T1000 (cell line): ENCODE results near the gene SASH3.
"Not testable (repeated sequence)": the region's sequence is repeated elsewhere in the genome, so short reads cannot be mapped to it uniquely, and the experiment has no call there.

Source experiments
- DNase-seq: peaks from one replicate; lab custom pipeline; 2025; ENCODE audit warnings: mixed read lengths; lab: John Stamatoyannopoulos, UW

SASH3 gene

GRCh38 chrX:129779747-129780146 lies at the start of gene SASH3:
TSS of gene SASH3 (plus strand) at chrX:129779949. CDS start at chrX:129780098, 149 bp downstream.
- DNase-seq, result no peak

GRCh38 chrX:129731228-129731627 lies 48.5 kb upstream of the SASH3 start:
- DNase-seq, result no peak

GRCh38 chrX:129732857-129733256 lies 46.9 kb upstream of the SASH3 start:
- no peak for DNase-seq

- DNase-seq, result no peak
These were observed 46.4 kb upstream of the SASH3 start for GRCh38 chrX:129733335-129733734.

GRCh38 chrX:129736491-129736890 lies 43.3 kb upstream of the SASH3 start:
- no peak for DNase-seq

- DNase-seq, result no peak
These were observed 41.8 kb upstream of the SASH3 start for GRCh38 chrX:129737916-129738315.

GRCh38 chrX:129738466-129739308 lies 41.1 kb upstream of the SASH3 start, which contains the start of gene XPNPEP2:
TSS of gene XPNPEP2 (plus strand) at chrX:129738979. CDS start at chrX:129739214, 235 bp downstream.
- no peak for DNase-seq

- no peak for DNase-seq
These were observed 40.2 kb upstream of the SASH3 start for GRCh38 chrX:129739578-129739977.

GRCh38 chrX:129741880-129742758 lies 37.6 kb upstream of the SASH3 start:
- no peak for DNase-seq

- DNase-seq, result not testable (repeated sequence)
These were observed 37.0 kb upstream of the SASH3 start for GRCh38 chrX:129742759-129743152.

- no peak for DNase-seq
These were observed 35.9 kb upstream of the SASH3 start for GRCh38 chrX:129743821-129744220.

- DNase-seq, result no peak
These were observed 34.9 kb upstream of the SASH3 start for GRCh38 chrX:129744861-129745321.

GRCh38 chrX:129746557-129747470 lies 32.9 kb upstream of the SASH3 start:
- no peak for DNase-seq

- no peak for DNase-seq
These were observed 32.2 kb upstream of the SASH3 start for GRCh38 chrX:129747533-129747932.

GRCh38 chrX:129748305-129748704 lies 31.4 kb upstream of the SASH3 start:
- DNase-seq, result no peak

- no peak for DNase-seq
These were observed 30.7 kb upstream of the SASH3 start for GRCh38 chrX:129749069-129749468.

- DNase-seq, result no peak
These were observed 28.8 kb upstream of the SASH3 start for GRCh38 chrX:129750971-129751370.

- DNase-seq, result no peak
These were observed 25.4 kb upstream of the SASH3 start for GRCh38 chrX:129754056-129755024.

GRCh38 chrX:129755779-129756650 lies 23.7 kb upstream of the SASH3 start:
- no peak for DNase-seq
